IPS-15b (cell line): ENCODE measurements around the gene PLEKHG3.
A peak's percentile ranks its signal among the peaks of the same experiment; 100 is the strongest.

Experiments used
- H3K27me3 ChIP-seq: one replicate; pipeline ENCODE4 v1.6.1; 2013; ENCODE audit warnings: low read length; ENCODE audit not compliant: control insufficient read depth, insufficient read depth
- H3K36me3 ChIP-seq: one replicate; pipeline ENCODE4 v1.6.1; 2013; ENCODE audit warnings: low read length; ENCODE audit not compliant: control insufficient read depth, insufficient read depth
- H3K4me1 ChIP-seq: one replicate; pipeline ENCODE4 v1.6.1; 2013; ENCODE audit warnings: mild to moderate bottlenecking, low read length; ENCODE audit not compliant: control insufficient read depth, insufficient read depth
- H3K4me3 ChIP-seq: one replicate; pipeline ENCODE4 v1.5.1; 2013; ENCODE audit warnings: low read depth, low read length
- H3K9ac ChIP-seq: one replicate; pipeline ENCODE4 v1.6.1; 2013; ENCODE audit warnings: low read depth, mild to moderate bottlenecking, low read length
- H3K9me3 ChIP-seq: one replicate; pipeline ENCODE4 v1.6.1; 2013; ENCODE audit warnings: mild to moderate bottlenecking, low read length; ENCODE audit not compliant: control insufficient read depth, insufficient read depth

PLEKHG3 gene

DNA sequence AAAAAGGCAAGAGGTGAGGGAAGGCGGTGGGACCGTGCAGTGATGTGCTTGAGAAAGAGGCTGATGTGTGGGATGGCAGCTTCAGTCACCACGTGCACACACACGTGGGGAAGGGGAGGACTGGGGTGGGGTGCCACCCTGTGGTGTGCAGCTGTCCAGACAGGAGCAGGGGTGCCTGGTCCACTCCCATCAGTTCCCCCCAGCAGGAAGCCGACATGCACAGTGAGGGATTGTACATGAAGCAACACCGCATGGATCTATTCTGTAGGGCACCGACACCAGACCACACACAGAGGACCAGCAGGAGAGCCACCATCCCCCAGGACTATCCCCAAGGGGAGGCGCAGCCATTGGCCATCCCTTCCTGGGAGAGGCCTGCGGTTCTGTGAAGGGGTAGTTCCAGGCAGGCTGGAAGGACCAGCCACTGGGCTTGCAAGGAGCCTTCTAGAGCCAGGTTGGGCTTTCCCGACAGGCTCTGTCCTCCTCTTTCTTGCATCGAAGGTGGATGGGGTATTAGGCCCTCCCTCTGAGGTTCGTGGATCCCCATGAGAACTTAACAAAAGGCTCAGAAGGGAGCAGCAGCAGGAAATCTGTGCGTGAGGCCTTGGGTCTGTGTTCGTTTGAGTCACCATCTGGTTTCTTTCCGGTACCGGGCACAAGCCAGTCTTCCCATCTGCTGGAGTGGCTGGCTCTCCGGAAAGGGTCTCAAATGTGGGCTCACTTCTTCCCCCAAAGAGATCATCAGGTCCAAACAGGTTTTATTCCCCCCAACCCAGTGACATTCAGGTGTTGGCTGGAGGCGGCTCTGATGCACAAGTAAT, 59.8 kb downstream of the PLEKHG3 start:
- H3K9me3 ChIP-seq = no peaks in the 10 kb centered on the region
- peaks cover 16% of the 10 kb centered on the region for H3K27me3 ChIP-seq
- no peaks in the 10 kb centered on the region for H3K36me3 ChIP-seq
- peaks cover 17% of the 10 kb centered on the region for H3K4me1 ChIP-seq
- no peak overlapping the region for H3K9ac ChIP-seq
- peak overlapping the region; percentile 45 for H3K4me3 ChIP-seq

- no peaks in the 10 kb centered on the region for H3K36me3 ChIP-seq
- peaks cover 16% of the 10 kb centered on the region for H3K27me3 ChIP-seq
- peak overlapping the region; percentile 45 for H3K4me3 ChIP-seq
- H3K4me1 ChIP-seq = peaks cover 17% of the 10 kb centered on the region
- H3K9ac ChIP-seq = no peak overlapping the region
- H3K9me3 ChIP-seq = no peaks in the 10 kb centered on the region
Observed at GRCh38 chr14:64764641-64765520, 60.7 kb downstream of the PLEKHG3 start.

- Histone ChIP-seq H3K27me3 (peaks cover 16% of the 10 kb centered on the region), H3K9me3 (no peaks in the 10 kb centered on the region), H3K4me3 (no peak overlapping the region), H3K4me1 (peaks cover 17% of the 10 kb centered on the region), H3K9ac (no peak overlapping the region), H3K36me3 (no peaks in the 10 kb centered on the region)
Observed at GRCh38 chr14:64765740-64766302, 61.6 kb downstream of the PLEKHG3 start.

GRCh38 chr14:64766430-64767151, 62.4 kb downstream of the PLEKHG3 start:
- no peaks in the 10 kb centered on the region for H3K9me3 ChIP-seq
- no peaks in the 10 kb centered on the region for H3K36me3 ChIP-seq
- no peak overlapping the region for H3K4me3 ChIP-seq
- peaks cover 16% of the 10 kb centered on the region for H3K27me3 ChIP-seq
- no peak overlapping the region for H3K9ac ChIP-seq
- H3K4me1 ChIP-seq = peaks cover 17% of the 10 kb centered on the region

GRCh38 chr14:64767215-64767964, 63.2 kb downstream of the PLEKHG3 start:
- Histone ChIP-seq H3K4me3 (no peak overlapping the region), H3K9ac (no peak overlapping the region), H3K9me3 (no peaks in the 10 kb centered on the region), H3K36me3 (no peaks in the 10 kb centered on the region), H3K27me3 (peaks cover 13% of the 10 kb centered on the region), H3K4me1 (peaks cover 14% of the 10 kb centered on the region)

DNA sequence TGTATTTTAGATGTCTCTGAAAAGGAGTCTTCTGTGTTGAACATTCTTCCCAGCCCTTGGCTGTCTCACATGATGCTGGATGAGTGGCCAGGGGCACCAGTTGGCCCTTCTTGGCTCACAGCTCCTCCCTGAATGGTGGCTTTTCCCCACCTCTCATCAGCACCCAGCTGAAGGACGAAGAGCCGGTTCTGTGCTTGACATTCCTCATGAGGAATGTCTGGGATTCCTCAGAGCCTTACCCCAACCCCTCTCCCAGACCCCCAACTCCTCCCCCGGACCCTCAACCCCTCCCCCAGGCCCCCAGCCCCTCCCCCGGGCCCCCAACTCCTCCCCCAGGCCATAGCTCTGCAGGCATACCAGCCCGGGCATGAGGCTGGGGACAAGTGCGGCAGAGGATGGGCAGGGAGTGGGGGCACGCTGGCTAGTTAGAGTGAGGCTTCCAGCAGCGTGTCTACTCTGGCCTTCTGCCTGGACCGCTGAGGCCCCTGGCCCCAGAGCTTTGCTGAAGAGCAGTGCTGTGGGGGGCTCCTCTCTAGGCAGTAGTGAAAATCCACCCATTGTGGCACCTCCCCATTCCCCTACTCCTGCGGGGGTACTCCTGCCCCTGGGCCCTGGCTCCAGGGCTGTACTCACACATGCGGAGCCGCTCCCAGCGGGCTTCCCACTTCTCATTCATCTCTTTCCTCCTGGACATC, 64.3 kb downstream of the PLEKHG3 start:
- Histone ChIP-seq H3K27me3 (peaks cover 8% of the 10 kb centered on the region), H3K36me3 (peaks cover 1% of the 10 kb centered on the region), H3K4me1 (peaks cover 14% of the 10 kb centered on the region), H3K9ac (no peak overlapping the region), H3K4me3 (no peak overlapping the region), H3K9me3 (peaks cover 8% of the 10 kb centered on the region)

DNA sequence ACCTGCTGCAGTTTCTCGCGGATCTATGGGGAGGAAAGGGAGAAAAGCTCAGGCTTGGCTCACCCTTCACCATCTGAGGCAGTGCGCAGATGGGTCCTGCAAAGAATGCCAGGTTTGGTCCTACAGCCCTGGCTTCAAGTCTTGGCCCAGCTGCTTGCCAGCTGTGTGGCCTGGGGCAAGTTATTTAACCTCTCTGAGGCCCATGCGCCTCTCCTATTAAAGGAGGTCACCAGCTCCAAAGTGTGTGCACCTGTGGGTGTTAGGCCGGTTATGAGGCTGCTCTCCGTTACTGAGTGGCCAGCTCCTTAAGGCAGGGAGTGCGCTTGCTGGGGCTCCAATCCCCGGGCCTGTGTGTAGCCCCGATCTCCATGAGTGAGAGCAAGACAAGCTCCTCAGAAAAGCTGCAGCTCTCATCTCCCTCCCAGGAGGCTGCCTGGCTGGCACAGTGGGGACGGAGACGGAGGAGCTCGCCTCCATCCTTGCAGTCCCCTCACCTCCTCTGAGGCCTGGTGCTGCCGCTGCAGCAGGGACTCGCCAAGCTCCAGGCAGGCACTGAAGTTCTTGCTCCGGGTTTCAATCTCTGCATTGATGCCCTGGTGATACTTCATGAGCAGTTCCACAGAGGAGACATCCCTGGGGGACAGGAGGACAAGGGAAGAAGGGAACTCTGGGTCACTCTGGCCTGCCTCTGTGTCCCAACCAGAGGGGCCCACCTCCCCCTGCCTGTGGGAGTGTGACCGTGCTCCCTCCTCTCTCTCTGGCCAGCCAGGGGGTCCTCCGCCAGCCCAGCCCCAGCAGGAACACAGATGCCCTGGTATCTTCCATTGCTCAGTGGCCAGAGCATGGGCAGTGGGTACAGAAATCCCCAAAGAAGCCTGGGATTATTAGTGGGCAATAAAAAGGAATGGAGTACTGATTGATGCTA, 65.1 kb downstream of the PLEKHG3 start:
- H3K27me3 ChIP-seq = peaks cover 2% of the 10 kb centered on the region
- peaks cover 6% of the 10 kb centered on the region for H3K4me1 ChIP-seq
- no peak overlapping the region for H3K4me3 ChIP-seq
- H3K36me3 ChIP-seq = peaks cover 3% of the 10 kb centered on the region
- peaks cover 13% of the 10 kb centered on the region for H3K9me3 ChIP-seq
- no peak overlapping the region for H3K9ac ChIP-seq

- Histone ChIP-seq H3K4me1 (peaks cover 4% of the 10 kb centered on the region), H3K27me3 (no peaks in the 10 kb centered on the region), H3K9ac (no peak overlapping the region), H3K9me3 (peaks cover 13% of the 10 kb centered on the region), H3K4me3 (no peak overlapping the region), H3K36me3 (peaks cover 3% of the 10 kb centered on the region)
Observed at GRCh38 chr14:64770751-64771150, 66.5 kb downstream of the PLEKHG3 start.

- Histone ChIP-seq H3K4me3 (no peak overlapping the region), H3K9me3 (peaks cover 13% of the 10 kb centered on the region), H3K9ac (no peak overlapping the region), H3K36me3 (peaks cover 3% of the 10 kb centered on the region), H3K27me3 (no peaks in the 10 kb centered on the region), H3K4me1 (peaks cover 4% of the 10 kb centered on the region)
Observed at GRCh38 chr14:64771161-64771560, 66.9 kb downstream of the PLEKHG3 start.
